DMS153 (cell line): ENCODE measurements around the gene TRMT44.
"Not testable (repeated sequence)": the region's sequence is repeated elsewhere in the genome, so short reads cannot be mapped to it uniquely, and the experiment has no call there.

ENCODE experiments used
- DNase-seq: peaks from one replicate; lab custom pipeline; 2025; lab: John Stamatoyannopoulos, UW

Gene TRMT44

GRCh38 chr4:8407316-8407715, 33.3 kb upstream of the TRMT44 start:
- DNase-seq, result no peak

GRCh38 chr4:8407756-8408155, 32.8 kb upstream of the TRMT44 start:
- no peak for DNase-seq

GRCh38 chr4:8409264-8410065, 31.1 kb upstream of the TRMT44 start:
- DNase-seq, result no peak

- DNase-seq, result no peak
These were observed 30.4 kb upstream of the TRMT44 start for GRCh38 chr4:8410066-8410625.

GRCh38 chr4:8410641-8411271, 29.8 kb upstream of the TRMT44 start:
- peak; percentile 1 for DNase-seq

- DNase-seq, result no peak
These were observed 29.0 kb upstream of the TRMT44 start for GRCh38 chr4:8411351-8412180.

- no peak for DNase-seq
These were observed 28.3 kb upstream of the TRMT44 start for GRCh38 chr4:8412288-8412687.

- no peak for DNase-seq
These were observed 26.2 kb upstream of the TRMT44 start for GRCh38 chr4:8414377-8414776.

GRCh38 chr4:8417071-8417614, 23.4 kb upstream of the TRMT44 start:
- no peak for DNase-seq

- no peak for DNase-seq
These were observed 21.1 kb upstream of the TRMT44 start for GRCh38 chr4:8419222-8420041.

- not testable (repeated sequence) for DNase-seq
These were observed 20.4 kb upstream of the TRMT44 start for GRCh38 chr4:8420151-8420550.

- DNase-seq, result no peak
These were observed 18.2 kb upstream of the TRMT44 start for GRCh38 chr4:8422327-8422726.

- DNase-seq, result no peak
These were observed 17.8 kb upstream of the TRMT44 start for GRCh38 chr4:8422786-8423185.

GRCh38 chr4:8427262-8427661, 13.3 kb upstream of the TRMT44 start:
- no peak for DNase-seq

GRCh38 chr4:8427761-8428287, 12.8 kb upstream of the TRMT44 start:
- no peak for DNase-seq

- peak; percentile 14 for DNase-seq
These were observed 12.1 kb upstream of the TRMT44 start for GRCh38 chr4:8428288-8429097.

GRCh38 chr4:8431553-8431952, 9.0 kb upstream of the TRMT44 start:
- DNase-seq, result no peak

- no peak for DNase-seq
These were observed 7.4 kb upstream of the TRMT44 start for GRCh38 chr4:8433136-8433535.

GRCh38 chr4:8434251-8435073, 6.1 kb upstream of the TRMT44 start:
- no peak for DNase-seq
